Measurements from ENCODE around the gene PSKH1.

Gene PSKH1

GRCh38 chr16:67924140-67924906 is 31.3 kb downstream of the PSKH1 start:
- DNase-seq (ENCODE audit: low read depth), result no peak
- H3K4me3 ChIP-seq (ENCODE audit: low read depth, low read length), result no peak overlapping the region
- TF ChIP-seq CTCF (conservative IDR thresholded peaks at IDR 0.05; ENCODE audit: low read depth, low read length), result no peak

- peak; percentile 65 for DNase-seq (ENCODE audit: low read depth)
- no peak overlapping the region for H3K4me3 ChIP-seq (ENCODE audit: low read depth, low read length)
Measured at GRCh38 chr16:67926181-67926750, 33.2 kb downstream of the PSKH1 start.

GRCh38 chr16:67927131-67927941 is 34.3 kb downstream of the PSKH1 start:
- no peak overlapping the region for H3K4me3 ChIP-seq (ENCODE audit: low read depth, low read length)
- DNase-seq (ENCODE audit: low read depth), result no peak
- no peak for TF ChIP-seq CTCF (conservative IDR thresholded peaks at IDR 0.05; ENCODE audit: low read depth, low read length)

More at GRCh38 chr16:67926181-67926750, 33.2 kb downstream of the PSKH1 start:
- peak; percentile 24 for TF ChIP-seq CTCF (conservative IDR thresholded peaks at IDR 0.05; ENCODE audit: low read depth, low read length)

- DNase-seq (ENCODE audit: low read depth), result no peak
- no peak for TF ChIP-seq CTCF (conservative IDR thresholded peaks at IDR 0.05; ENCODE audit: low read depth, low read length)
- no peak overlapping the region for H3K4me3 ChIP-seq (ENCODE audit: low read depth, low read length)
Measured at GRCh38 chr16:67928147-67928546, 35.1 kb downstream of the PSKH1 start.

GRCh38 chr16:67928561-67929364 is 35.7 kb downstream of the PSKH1 start:
- no peak overlapping the region for H3K4me3 ChIP-seq (ENCODE audit: low read depth, low read length)
- TF ChIP-seq CTCF (conservative IDR thresholded peaks at IDR 0.05; ENCODE audit: low read depth, low read length), result peak; percentile 92
- DNase-seq (ENCODE audit: low read depth), result peak; percentile 74

- no peak for DNase-seq (ENCODE audit: low read depth)
- H3K4me3 ChIP-seq (ENCODE audit: low read depth, low read length), result no peak overlapping the region
- TF ChIP-seq CTCF (conservative IDR thresholded peaks at IDR 0.05; ENCODE audit: low read depth, low read length), result no peak
Measured at GRCh38 chr16:67930191-67930590, 37.1 kb downstream of the PSKH1 start.
